Gastroesophageal sphincter (tissue), 3 donors: ENCODE data around the gene KCTD1.

ENCODE experiments used
- POLR2A ChIP-seq, 2 donors: fragments of 450-650 bp; IDR thresholded peaks; one replicate each; pipeline ENCODE4 v1.6.1; 2017; ENCODE audit warnings: antibody characterized with exemption in 2 of 2, mild to moderate bottlenecking in 2 of 2, moderate library complexity in 1 of 2
- POLR2AphosphoS5 ChIP-seq: sonication (generic); formaldehyde crosslinking; IDR thresholded peaks from one replicate; pipeline ENCODE4 v1.6.1; 2017; ENCODE audit warnings: antibody characterized with exemption
- TF ChIP-seq, protein P1 (sequence below), 4 experiments: fragments of 200-600 bp in 2 of 4; fragments of 450-650 bp in 2 of 4; sonication (generic) in 1 of 4; IDR thresholded peaks; one replicate each; pipeline ENCODE4 v1.5.1; 2017 to 2019; ENCODE audit warnings: antibody characterized with exemption in 4 of 4, mild to moderate bottlenecking in 2 of 4, moderate library complexity in 2 of 4

DNA sequence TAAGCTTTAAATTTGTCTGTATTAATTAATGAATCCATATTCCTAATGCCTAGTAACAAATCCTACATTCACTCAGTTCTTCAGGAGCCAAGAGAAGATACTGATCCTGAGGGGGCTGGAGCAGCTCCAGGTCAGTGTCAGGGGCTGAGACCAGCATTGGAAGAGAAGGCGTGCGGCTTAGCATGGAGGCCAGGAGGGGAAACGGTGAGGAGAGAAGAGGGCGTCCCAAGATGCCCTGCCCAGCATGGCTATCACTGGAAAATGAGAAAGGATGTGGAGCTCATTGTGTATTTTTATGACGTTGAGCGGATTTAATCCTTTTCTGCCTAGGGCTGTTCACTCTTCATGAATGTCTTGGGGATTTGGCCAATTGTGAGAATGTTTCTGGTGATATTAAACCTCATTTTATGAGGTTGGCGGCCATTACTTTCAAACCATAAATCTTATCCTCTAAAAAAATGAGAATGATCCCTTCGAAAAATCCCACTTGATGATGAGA lies 131.7 kb downstream of the KCTD1 start:
- TF ChIP-seq, protein P1, sequence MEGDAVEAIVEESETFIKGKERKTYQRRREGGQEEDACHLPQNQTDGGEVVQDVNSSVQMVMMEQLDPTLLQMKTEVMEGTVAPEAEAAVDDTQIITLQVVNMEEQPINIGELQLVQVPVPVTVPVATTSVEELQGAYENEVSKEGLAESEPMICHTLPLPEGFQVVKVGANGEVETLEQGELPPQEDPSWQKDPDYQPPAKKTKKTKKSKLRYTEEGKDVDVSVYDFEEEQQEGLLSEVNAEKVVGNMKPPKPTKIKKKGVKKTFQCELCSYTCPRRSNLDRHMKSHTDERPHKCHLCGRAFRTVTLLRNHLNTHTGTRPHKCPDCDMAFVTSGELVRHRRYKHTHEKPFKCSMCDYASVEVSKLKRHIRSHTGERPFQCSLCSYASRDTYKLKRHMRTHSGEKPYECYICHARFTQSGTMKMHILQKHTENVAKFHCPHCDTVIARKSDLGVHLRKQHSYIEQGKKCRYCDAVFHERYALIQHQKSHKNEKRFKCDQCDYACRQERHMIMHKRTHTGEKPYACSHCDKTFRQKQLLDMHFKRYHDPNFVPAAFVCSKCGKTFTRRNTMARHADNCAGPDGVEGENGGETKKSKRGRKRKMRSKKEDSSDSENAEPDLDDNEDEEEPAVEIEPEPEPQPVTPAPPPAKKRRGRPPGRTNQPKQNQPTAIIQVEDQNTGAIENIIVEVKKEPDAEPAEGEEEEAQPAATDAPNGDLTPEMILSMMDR (IDR thresholded peaks at IDR 0.05), result no peak
- TF ChIP-seq POLR2A (IDR thresholded peaks at IDR 0.05) (no peak), POLR2AphosphoS5 (no peak)
